Stimulated activated CD4-positive, alpha-beta T cell treated with anti-CD3 and anti-CD28 coated beads, Interleukin-4, amount 100 ng/mL, for 24 hours (primary cell): Measurements from ENCODE around the gene CWC27.
"Not testable (repeated sequence)": the region's sequence is repeated elsewhere in the genome, so short reads cannot be mapped to it uniquely, and the experiment has no call there.

Source experiments
- DNase-seq: peaks from one replicate; pipeline ENCODE4 v3.0.0-alpha.2; 2020

Gene CWC27

GRCh38 chr5:64930672-64931318, 162.1 kb downstream of the CWC27 start:
- no peak for DNase-seq

GRCh38 chr5:64939422-64939771, 170.7 kb downstream of the CWC27 start:
- DNase-seq = not testable (repeated sequence)

DNA sequence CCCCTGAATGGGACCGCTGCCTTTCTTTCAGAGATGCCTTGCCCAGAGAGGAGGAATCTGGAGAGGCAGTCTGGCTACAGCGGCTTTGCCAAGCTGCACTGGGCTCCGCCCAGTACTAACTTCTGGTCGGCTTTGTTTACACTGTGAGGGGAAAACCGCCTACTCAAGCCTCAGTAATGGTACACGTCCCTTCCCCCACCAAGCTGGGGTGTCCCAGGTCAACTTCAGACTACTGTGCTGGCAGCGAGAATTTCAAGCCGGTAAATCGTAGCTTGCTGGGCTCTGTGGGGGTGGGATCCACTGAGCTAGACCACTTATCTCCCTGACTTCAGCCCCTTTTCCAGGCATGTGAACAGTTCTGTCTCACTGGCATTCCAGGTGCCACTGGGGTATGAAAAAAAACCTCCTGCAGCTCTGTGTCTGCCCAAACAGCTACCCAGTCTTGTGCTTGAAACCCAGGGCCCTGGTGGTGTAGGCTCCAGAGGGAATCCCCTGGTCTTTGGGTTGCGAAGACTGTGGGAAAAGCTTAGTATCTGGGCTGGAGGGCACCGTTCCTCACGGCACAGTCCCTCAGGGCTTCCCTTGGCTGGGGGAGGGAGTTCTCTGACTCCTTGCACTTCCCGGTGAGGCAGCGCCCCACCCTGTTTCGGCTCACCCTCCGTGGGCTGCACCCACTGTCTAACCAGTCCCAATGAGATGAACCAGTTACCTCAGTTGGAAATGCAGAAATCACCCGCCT, 171.2 kb downstream of the CWC27 start:
- no peak for DNase-seq

- DNase-seq = no peak
Measured at GRCh38 chr5:64942460-64942859, 173.7 kb downstream of the CWC27 start.

- DNase-seq = no peak
Measured at GRCh38 chr5:64944868-64945267, 176.1 kb downstream of the CWC27 start.

DNA sequence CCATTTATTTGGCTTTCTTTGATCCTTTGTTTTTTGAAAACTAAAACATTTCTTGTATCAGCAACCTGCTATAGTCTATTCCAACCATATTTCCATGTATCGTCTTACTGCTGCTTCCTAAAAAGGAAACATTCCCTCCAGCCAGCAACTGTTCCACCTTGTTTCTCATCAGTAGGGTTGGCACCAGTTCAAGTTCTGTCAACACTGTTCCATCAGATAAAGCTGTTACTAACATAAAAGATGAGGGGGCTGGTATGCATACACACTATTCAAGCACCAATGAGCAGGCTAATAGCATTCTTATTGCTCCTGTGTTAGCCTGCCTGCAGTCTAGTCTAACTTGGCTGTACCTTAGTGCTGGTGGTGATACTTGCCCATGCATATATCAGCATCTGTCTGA, 178.3 kb downstream of the CWC27 start:
- no peak for DNase-seq

GRCh38 chr5:64947801-64948200, 179.1 kb downstream of the CWC27 start:
- DNase-seq = no peak

- no peak for DNase-seq
Measured at GRCh38 chr5:64949331-64949730, 180.6 kb downstream of the CWC27 start.

GRCh38 chr5:64952951-64953673, 184.4 kb downstream of the CWC27 start:
- no peak for DNase-seq

DNA sequence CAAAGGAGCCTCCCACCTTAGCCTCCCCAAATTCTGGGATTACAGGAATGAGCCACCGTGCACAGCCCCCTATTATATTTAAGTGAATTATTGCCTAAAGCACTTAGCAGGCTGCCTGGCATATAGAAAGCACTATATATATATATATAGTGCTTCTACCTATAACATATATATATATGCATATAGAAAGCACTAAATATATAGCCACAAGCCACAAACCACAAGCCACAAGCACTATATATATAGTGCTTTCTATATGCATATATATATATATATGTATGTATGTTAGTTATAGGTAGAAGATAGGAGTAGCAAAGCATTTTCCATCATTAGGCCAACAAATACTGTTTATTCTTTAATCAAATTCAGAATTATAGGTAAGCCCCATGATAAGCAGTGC, 185.8 kb downstream of the CWC27 start:
- no peak for DNase-seq

- no peak for DNase-seq
Measured at GRCh38 chr5:64958757-64959391, 190.1 kb downstream of the CWC27 start.

DNA sequence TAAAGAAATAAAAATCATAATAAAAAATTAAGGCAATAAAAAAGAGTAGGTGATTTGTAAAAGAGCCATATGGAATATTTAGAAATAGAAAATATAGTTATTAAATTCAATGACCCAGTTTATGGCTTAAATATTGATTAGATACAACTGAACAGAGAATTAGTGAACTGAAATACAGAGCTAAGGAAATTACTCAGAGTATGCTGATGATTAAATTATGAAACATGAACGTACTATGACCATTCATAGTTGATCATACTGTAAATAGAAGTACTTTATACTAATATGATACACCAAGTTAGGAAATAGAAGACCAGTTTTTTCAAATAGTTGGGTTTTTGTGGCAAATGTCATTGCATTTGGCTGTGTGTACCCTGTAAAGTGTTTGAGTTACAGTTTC, 194.5 kb downstream of the CWC27 start:
- DNase-seq = no peak

GRCh38 chr5:64968591-64969110, 199.9 kb downstream of the CWC27 start:
- no peak for DNase-seq

DNA sequence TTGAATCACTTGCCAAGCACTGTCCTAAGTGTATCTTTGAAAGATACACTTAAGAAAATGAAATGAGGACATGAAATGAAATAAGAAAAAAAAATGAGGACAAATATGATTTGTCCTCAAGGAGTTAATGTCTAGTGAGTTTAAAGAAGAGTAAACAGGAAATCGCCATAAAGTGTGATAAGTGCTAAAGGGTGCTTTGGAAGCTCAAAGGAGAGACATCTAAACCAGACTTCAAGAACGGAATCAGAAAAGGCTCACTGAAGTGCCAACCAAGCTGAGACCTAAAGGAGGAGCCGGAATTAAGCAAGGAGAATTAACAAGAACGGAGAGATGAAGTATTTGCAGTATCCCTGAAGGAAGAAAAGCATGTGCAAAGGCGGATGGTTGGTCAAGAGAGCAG, 200.8 kb downstream of the CWC27 start:
- DNase-seq = no peak

DNA sequence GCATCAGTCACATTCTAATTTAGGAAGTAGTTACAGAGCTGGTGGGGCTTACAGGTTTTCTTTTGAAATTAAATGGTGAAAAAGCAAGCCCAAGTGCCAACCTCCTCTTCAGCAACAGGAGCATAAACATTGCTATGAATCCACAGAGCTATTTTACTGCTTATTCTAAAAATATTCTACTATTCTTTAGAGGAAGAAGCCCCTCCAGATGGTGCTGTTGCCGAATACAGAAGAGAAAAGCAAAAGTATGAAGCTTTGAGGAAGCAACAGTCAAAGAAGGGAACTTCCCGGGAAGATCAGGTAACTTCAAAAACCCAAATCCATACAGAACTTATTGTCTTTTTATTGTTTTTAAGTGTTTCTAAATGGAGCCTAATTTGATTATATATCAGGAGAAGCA, 202.8 kb downstream of the CWC27 start:
- DNase-seq = no peak

GRCh38 chr5:64971990-64972389, 203.3 kb downstream of the CWC27 start:
- DNase-seq = no peak

GRCh38 chr5:64972591-64972990, 203.9 kb downstream of the CWC27 start:
- DNase-seq = no peak

- no peak for DNase-seq
Measured at GRCh38 chr5:64973215-64973614, 204.5 kb downstream of the CWC27 start.

DNA sequence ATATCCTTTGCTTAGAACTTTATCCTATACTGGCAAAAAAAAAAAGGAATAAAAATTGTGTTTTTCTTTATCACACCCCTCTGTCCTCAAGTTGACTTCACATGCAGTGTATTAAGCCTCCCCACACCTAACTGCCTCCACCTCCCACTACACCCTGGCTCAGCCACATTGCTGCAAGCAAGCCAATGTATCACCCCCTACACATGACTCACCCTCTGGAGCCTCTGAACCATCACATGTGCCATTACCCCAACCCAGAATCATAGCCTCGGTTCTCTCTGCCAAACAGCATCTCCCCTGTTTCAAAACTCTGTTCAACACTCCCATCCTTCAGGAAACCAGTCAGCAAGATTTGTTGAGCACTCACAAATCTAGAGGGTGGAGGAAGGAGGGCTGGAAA, 209.0 kb downstream of the CWC27 start:
- DNase-seq = no peak

GRCh38 chr5:64978546-64978945, 209.8 kb downstream of the CWC27 start:
- DNase-seq = no peak

GRCh38 chr5:64979531-64979930, 210.8 kb downstream of the CWC27 start:
- no peak for DNase-seq

DNA sequence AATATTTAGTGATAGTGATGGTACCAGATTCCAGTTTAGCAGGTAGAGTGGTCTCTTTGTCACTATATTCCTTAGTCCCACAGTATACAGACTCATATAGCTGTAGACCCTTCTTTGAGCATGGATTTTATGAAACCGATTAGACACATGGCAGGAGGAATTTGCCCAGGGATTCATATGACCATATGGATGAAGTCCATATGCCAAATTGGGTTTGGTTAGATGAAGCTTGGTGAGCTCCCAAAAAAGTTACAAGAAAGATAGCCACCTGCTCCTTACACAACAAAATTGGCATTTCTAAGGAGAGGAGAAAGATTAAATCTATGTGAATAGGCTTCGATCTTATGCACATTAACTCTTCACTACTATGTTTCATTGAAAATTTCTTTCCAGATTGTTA, 211.4 kb downstream of the CWC27 start:
- DNase-seq = no peak

- DNase-seq = no peak
Measured at GRCh38 chr5:64987768-64988167, 219.0 kb downstream of the CWC27 start.

GRCh38 chr5:65009207-65009606, 240.5 kb downstream of the CWC27 start:
- DNase-seq = no peak
